H1 (cell line): ENCODE results near the gene LRRC4C.

Source experiments
- CHD2 ChIP-seq: IDR thresholded peaks from 2 replicates; pipeline ENCODE4 v1.6.1; 2012; ENCODE audit warnings: low read length, improper control_type of control experiment
- CREB1 ChIP-seq: IDR thresholded peaks from 2 replicates; pipeline ENCODE4 v1.6.1; 2012; ENCODE audit warnings: inconsistent platforms
- EP300 ChIP-seq, 2 experiments: IDR thresholded peaks; 1 replicate in 1 of 2; 2 replicates in 1 of 2; pipeline ENCODE4 v1.6.1; 2011 to 2012; ENCODE audit warnings: low read depth in 2 of 2, low read length in 2 of 2, mild to moderate bottlenecking in 2 of 2, borderline replicate concordance in 1 of 2, inconsistent platforms in 1 of 2, moderate library complexity in 1 of 2
- EZH2 ChIP-seq: fragments of 200-600 bp; sonication (generic); IDR thresholded peaks from 2 replicates; pipeline ENCODE4 v1.7.1; 2012; ENCODE audit warnings: low read depth, mild to moderate bottlenecking, moderate library complexity, low read length, inconsistent platforms; ENCODE audit not compliant: severe bottlenecking
- HDAC2 ChIP-seq, 2 experiments: fragments of 300-600 bp in 1 of 2; sonication (generic) in 1 of 2; IDR thresholded peaks; 2 replicates each; pipeline ENCODE4 v1.6.1; 2011 to 2012; ENCODE audit warnings: low read depth in 2 of 2, low read length in 2 of 2, mild to moderate bottlenecking in 2 of 2, moderate library complexity in 2 of 2, borderline replicate concordance in 1 of 2, inconsistent platforms in 1 of 2
- JUN ChIP-seq: IDR thresholded peaks from 2 replicates; pipeline ENCODE4 v1.6.1; 2011; ENCODE audit warnings: low read depth, mild to moderate bottlenecking, improper control_type of control experiment, low read length
- MAFK ChIP-seq: IDR thresholded peaks from 2 replicates; pipeline ENCODE4 v1.6.1; 2012; ENCODE audit warnings: low read depth, mild to moderate bottlenecking, improper control_type of control experiment, low read length
- POLR2A ChIP-seq, 2 experiments: IDR thresholded peaks; 1 replicate in 1 of 2; 2 replicates in 1 of 2; pipeline ENCODE4 v1.6.1; 2011; ENCODE audit warnings: low read depth in 2 of 2, low read length in 2 of 2, mild to moderate bottlenecking in 2 of 2; ENCODE audit errors: control extremely low read depth in 1 of 2
- RAD21 ChIP-seq, 2 experiments: IDR thresholded peaks in 1 of 2; conservative IDR thresholded peaks in 1 of 2; 2 replicates each; pipeline ENCODE4 v1.6.1; 2011; ENCODE audit warnings: low read depth in 2 of 2, low read length in 2 of 2, improper control_type of control experiment in 1 of 2, inconsistent platforms in 1 of 2, mild to moderate bottlenecking in 1 of 2, moderate library complexity in 1 of 2
- RXRA ChIP-seq: IDR thresholded peaks from 2 replicates; pipeline ENCODE4 v1.6.1; 2011; ENCODE audit warnings: low read depth, mild to moderate bottlenecking, low read length, moderate library complexity; ENCODE audit not compliant: insufficient read depth
- ZNF274 ChIP-seq: IDR thresholded peaks from 2 replicates; pipeline ENCODE4 v1.7.0; 2012; ENCODE audit warnings: low read length, borderline replicate concordance; ENCODE audit errors: extremely low read depth
- TF ChIP-seq, protein P1 (sequence below): IDR thresholded peaks from 2 replicates; pipeline ENCODE4 v1.6.1; 2011; ENCODE audit warnings: low read length, improper control_type of control experiment
- TF ChIP-seq, protein P2 (sequence below), 3 experiments: IDR thresholded peaks; 1 replicate in 2 of 3; 2 replicates in 1 of 3; pipeline versions ENCODE4 v1.5.1 to v1.6.1; 2011; ENCODE audit warnings: low read length in 3 of 3, mild to moderate bottlenecking in 3 of 3, inconsistent platforms in 2 of 3, low read depth in 1 of 3, moderate library complexity in 1 of 3; ENCODE audit not compliant: insufficient read depth in 1 of 3; ENCODE audit errors: control extremely low read depth in 1 of 3
- TF ChIP-seq, protein P3 (sequence below): IDR thresholded peaks from 2 replicates; pipeline ENCODE4 v1.6.1; 2012; ENCODE audit warnings: inconsistent platforms

DNA sequence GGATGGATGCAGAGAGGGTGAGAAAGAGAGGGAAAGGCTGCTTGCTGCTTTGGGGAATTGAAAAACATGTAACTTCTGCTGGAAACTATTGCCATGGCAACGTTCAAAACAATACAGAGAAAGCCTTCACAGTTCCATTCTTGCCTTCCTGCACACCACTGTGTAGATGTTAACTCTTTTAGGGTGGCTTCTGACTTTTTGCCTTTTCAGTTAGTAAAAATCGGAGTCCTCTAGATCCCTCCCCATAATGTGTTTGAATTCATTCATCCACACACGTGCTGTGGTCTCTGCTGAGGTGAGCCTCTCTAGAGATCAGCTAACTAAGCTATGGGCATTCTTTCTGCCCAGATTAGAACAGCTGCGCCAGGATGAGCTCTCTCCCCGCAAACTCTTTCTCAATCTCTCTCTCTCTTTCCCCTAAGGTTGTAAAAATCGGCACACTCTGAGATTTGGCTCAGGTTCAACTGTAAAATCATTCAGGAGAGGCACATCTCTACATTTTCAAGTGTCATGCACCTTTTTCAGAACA lies 1178.3 kb downstream of the LRRC4C start:
- TF ChIP-seq, protein P1, sequence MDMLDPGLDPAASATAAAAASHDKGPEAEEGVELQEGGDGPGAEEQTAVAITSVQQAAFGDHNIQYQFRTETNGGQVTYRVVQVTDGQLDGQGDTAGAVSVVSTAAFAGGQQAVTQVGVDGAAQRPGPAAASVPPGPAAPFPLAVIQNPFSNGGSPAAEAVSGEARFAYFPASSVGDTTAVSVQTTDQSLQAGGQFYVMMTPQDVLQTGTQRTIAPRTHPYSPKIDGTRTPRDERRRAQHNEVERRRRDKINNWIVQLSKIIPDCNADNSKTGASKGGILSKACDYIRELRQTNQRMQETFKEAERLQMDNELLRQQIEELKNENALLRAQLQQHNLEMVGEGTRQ = no peak
- TF ChIP-seq, protein P2, sequence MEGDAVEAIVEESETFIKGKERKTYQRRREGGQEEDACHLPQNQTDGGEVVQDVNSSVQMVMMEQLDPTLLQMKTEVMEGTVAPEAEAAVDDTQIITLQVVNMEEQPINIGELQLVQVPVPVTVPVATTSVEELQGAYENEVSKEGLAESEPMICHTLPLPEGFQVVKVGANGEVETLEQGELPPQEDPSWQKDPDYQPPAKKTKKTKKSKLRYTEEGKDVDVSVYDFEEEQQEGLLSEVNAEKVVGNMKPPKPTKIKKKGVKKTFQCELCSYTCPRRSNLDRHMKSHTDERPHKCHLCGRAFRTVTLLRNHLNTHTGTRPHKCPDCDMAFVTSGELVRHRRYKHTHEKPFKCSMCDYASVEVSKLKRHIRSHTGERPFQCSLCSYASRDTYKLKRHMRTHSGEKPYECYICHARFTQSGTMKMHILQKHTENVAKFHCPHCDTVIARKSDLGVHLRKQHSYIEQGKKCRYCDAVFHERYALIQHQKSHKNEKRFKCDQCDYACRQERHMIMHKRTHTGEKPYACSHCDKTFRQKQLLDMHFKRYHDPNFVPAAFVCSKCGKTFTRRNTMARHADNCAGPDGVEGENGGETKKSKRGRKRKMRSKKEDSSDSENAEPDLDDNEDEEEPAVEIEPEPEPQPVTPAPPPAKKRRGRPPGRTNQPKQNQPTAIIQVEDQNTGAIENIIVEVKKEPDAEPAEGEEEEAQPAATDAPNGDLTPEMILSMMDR (IDR thresholded peaks at IDR 0.05; ENCODE audit: control extremely low read depth in 1 of 3, insufficient read depth in 1 of 3, low read depth in 1 of 3, low read length in 3 of 3) = no peak
- TF ChIP-seq EZH2 = no peak
- TF ChIP-seq POLR2A (IDR thresholded peaks at IDR 0.05; ENCODE audit: control extremely low read depth in 1 of 2, low read depth in 2 of 2, low read length in 2 of 2) = no peak
- no peak for TF ChIP-seq JUN
- TF ChIP-seq, protein P3, sequence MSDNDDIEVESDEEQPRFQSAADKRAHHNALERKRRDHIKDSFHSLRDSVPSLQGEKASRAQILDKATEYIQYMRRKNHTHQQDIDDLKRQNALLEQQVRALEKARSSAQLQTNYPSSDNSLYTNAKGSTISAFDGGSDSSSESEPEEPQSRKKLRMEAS = no peak
- TF ChIP-seq ZNF274 = no peak
- TF ChIP-seq CREB1 = no peak
- no peak for TF ChIP-seq RXRA
- no peak for TF ChIP-seq CHD2
- TF ChIP-seq HDAC2 (IDR thresholded peaks at IDR 0.05; ENCODE audit: borderline replicate concordance in 1 of 2, low read depth in 2 of 2, low read length in 2 of 2) = no peak
- no peak for TF ChIP-seq RAD21 (IDR thresholded peaks at IDR 0.05 in 1 of 2, conservative IDR thresholded peaks at IDR 0.05 in 1 of 2; ENCODE audit: low read depth in 2 of 2, low read length in 2 of 2)
- no peak for TF ChIP-seq EP300 (IDR thresholded peaks at IDR 0.05; ENCODE audit: borderline replicate concordance in 1 of 2, low read depth in 2 of 2, low read length in 2 of 2)
- TF ChIP-seq MAFK = no peak
